Endodermal cell (in vitro differentiated cells): ENCODE data around the gene REV3L. TPM values are rescaled to one million over a fixed set of nuclear protein-coding genes. Genes with fewer than 3 reads are reported as not detected.

Source experiments
- DNase-seq: peaks from one replicate; pipeline ENCODE4 v3.0.0-alpha.2; 2017
- H3K27ac ChIP-seq: 2 replicates; pipeline ENCODE4 v1.5.1; 2013; ENCODE audit warnings: mild to moderate bottlenecking, low read depth, low read length, moderate library complexity
- H3K27me3 ChIP-seq: 2 replicates; pipeline ENCODE4 v1.6.1; 2013; ENCODE audit warnings: mild to moderate bottlenecking, low read length, moderate library complexity; ENCODE audit not compliant: insufficient read depth, control insufficient read depth, poor library complexity, severe bottlenecking
- H3K36me3 ChIP-seq: 2 replicates; pipeline ENCODE4 v1.7.0; 2013; ENCODE audit warnings: mild to moderate bottlenecking, low read length, moderate library complexity; ENCODE audit not compliant: control insufficient read depth, insufficient read depth
- H3K4me1 ChIP-seq: one replicate; pipeline ENCODE4 v1.7.0; 2013; ENCODE audit warnings: low read length; ENCODE audit not compliant: control insufficient read depth, insufficient read depth
- H3K4me3 ChIP-seq: 2 replicates; pipeline ENCODE4 v1.5.1; 2013; ENCODE audit warnings: mild to moderate bottlenecking, low read length, moderate library complexity
- H3K9ac ChIP-seq: 2 replicates; pipeline ENCODE4 v1.6.1; 2013; ENCODE audit warnings: mild to moderate bottlenecking, low read length, moderate library complexity; ENCODE audit not compliant: poor library complexity, severe bottlenecking; ENCODE audit errors: extremely low read depth
- H3K9me3 ChIP-seq: 2 replicates; pipeline ENCODE4 v1.6.1; 2013; ENCODE audit warnings: mild to moderate bottlenecking, low read length, moderate library complexity; ENCODE audit not compliant: control insufficient read depth
- H3K27ac Mint-ChIP-seq: 2 replicates; pipeline ENCODE4 v1.8.0; 2020; ENCODE audit warnings: mixed read lengths
- H3K27me3 Mint-ChIP-seq: 2 replicates; pipeline ENCODE4 v1.8.0; 2021; ENCODE audit warnings: mild to moderate bottlenecking, mixed read lengths; ENCODE audit not compliant: insufficient read depth
- H3K36me3 Mint-ChIP-seq: 2 replicates; pipeline ENCODE4 v1.8.0; 2020; ENCODE audit warnings: low read depth, mixed read lengths
- H3K4me1 Mint-ChIP-seq: 2 replicates; pipeline ENCODE4 v1.8.0; 2020; ENCODE audit warnings: mixed read lengths
- H3K4me3 Mint-ChIP-seq: 2 replicates; pipeline ENCODE4 v1.8.0; 2020; ENCODE audit warnings: mild to moderate bottlenecking, moderate library complexity, mixed read lengths
- H3K9me3 Mint-ChIP-seq: 2 replicates; pipeline ENCODE4 v1.8.0; 2020; ENCODE audit warnings: mild to moderate bottlenecking, mixed read lengths
- WGBS, 2 experiments: methylation state at CpG; one replicate each; pipeline versions ENCODE4 v1.1.5 to v1.1.7; 2013; ENCODE audit warnings: missing lambda C conversion rate in 2 of 2, mixed read lengths in 1 of 2; ENCODE audit not compliant: insufficient coverage in 1 of 2, insufficient read length in 1 of 2; 5-methylcytosine and 5-hydroxymethylcytosine counted together
- total RNA-seq, 2 donors: library from RNA; stranded (reverse); fragmentation: NEBNext Ultra II Directional in 1 of 2; extraction: Animal tissue kit (Norgen Biotek cat#: 25700) in 1 of 2; gene quantifications; 2 replicates in 1 of 2; 3 replicates in 1 of 2; pipeline ENCODE4 v1.2.1, GENCODE V29; 2021
- TF ChIP-seq, protein P1 (sequence below): fragments of 200-600 bp; sonication (generic); conservative IDR thresholded peaks from 2 replicates; pipeline ENCODE4 v1.5.0; 2021; ENCODE audit warnings: antibody characterized with exemption, mild to moderate bottlenecking

The REV3L gene
- total RNA-seq, 2 donors from 2014 or later = 19.2 to 28.1 TPM

DNA sequence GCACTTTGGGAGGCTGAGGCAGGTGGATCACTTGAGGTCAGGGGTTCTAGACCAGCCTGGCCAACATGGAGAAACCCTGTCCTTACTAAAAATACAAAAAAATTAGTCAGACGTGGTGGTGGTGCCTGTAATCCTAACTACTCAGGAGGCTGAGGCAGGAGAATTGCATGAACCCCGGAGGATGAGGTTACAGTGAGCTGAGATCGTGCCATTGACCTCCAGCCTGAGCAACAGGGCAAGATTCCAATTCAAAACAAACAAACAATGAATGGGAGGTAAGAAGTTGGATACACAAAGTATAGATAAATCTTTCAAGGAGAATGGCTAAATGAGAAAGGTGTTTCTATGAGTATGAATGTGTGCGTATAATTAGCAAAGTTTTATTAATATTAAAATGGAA, 75.3 kb downstream of the REV3L start:
- Mint-ChIP-seq H3K36me3 (peaks cover 37% of the 10 kb centered on the region), H3K4me1 (no peaks in the 10 kb centered on the region)

GRCh38 chr6:111406200-111406721, 76.8 kb downstream of the REV3L start:
- Histone ChIP-seq H3K27ac (no peak overlapping the region), H3K4me3 (no peak overlapping the region), H3K4me1 (no peaks in the 10 kb centered on the region), H3K9me3 (peaks cover 26% of the 10 kb centered on the region), H3K9ac (no peak overlapping the region), H3K27me3 (no peaks in the 10 kb centered on the region), H3K36me3 (peaks cover 48% of the 10 kb centered on the region)
- DNase-seq = no peak
- Mint-ChIP-seq H3K27me3 (no peaks in the 10 kb centered on the region), H3K27ac (no peak overlapping the region), H3K4me1 (no peaks in the 10 kb centered on the region), H3K4me3 (no peak overlapping the region), H3K36me3 (peaks cover 40% of the 10 kb centered on the region), H3K9me3 (peaks cover 5% of the 10 kb centered on the region)
- TF ChIP-seq, protein P1, sequence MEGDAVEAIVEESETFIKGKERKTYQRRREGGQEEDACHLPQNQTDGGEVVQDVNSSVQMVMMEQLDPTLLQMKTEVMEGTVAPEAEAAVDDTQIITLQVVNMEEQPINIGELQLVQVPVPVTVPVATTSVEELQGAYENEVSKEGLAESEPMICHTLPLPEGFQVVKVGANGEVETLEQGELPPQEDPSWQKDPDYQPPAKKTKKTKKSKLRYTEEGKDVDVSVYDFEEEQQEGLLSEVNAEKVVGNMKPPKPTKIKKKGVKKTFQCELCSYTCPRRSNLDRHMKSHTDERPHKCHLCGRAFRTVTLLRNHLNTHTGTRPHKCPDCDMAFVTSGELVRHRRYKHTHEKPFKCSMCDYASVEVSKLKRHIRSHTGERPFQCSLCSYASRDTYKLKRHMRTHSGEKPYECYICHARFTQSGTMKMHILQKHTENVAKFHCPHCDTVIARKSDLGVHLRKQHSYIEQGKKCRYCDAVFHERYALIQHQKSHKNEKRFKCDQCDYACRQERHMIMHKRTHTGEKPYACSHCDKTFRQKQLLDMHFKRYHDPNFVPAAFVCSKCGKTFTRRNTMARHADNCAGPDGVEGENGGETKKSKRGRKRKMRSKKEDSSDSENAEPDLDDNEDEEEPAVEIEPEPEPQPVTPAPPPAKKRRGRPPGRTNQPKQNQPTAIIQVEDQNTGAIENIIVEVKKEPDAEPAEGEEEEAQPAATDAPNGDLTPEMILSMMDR = no peak
- WGBS, 2 experiments = 92 to 97% methylated on average over 3 of the region's 3 CpGs

More for the DNA sequence above, 75.3 kb downstream of the REV3L start:
- Mint-ChIP-seq H3K4me3 (no peak overlapping the region), H3K27ac (no peak overlapping the region), H3K9me3 (peaks cover 5% of the 10 kb centered on the region), H3K27me3 (no peaks in the 10 kb centered on the region)
- H3K9me3 ChIP-seq = peaks cover 26% of the 10 kb centered on the region
- no peak for DNase-seq
- H3K36me3 ChIP-seq = peaks cover 57% of the 10 kb centered on the region
- H3K4me1 ChIP-seq = no peaks in the 10 kb centered on the region
- no peak overlapping the region for H3K4me3 ChIP-seq
- H3K27me3 ChIP-seq = no peaks in the 10 kb centered on the region
- TF ChIP-seq, protein P1 = no peak
- no peak overlapping the region for H3K9ac ChIP-seq
- H3K27ac ChIP-seq = no peak overlapping the region
- WGBS, 2 experiments = 95 to 100% methylated on average over 2 to 4 of the region's 4 CpGs

GRCh38 chr6:111403388-111403787, 79.6 kb downstream of the REV3L start:
- H3K4me3 Mint-ChIP-seq = no peak overlapping the region
- Histone ChIP-seq H3K9ac (no peak overlapping the region), H3K9me3 (peaks cover 26% of the 10 kb centered on the region), H3K4me3 (no peak overlapping the region), H3K27me3 (no peaks in the 10 kb centered on the region), H3K4me1 (no peaks in the 10 kb centered on the region), H3K27ac (no peak overlapping the region), H3K36me3 (peaks cover 57% of the 10 kb centered on the region)
- 87 to 96% methylated on average over 3 of the region's 3 CpGs for WGBS, 2 experiments
- H3K27ac Mint-ChIP-seq = no peak overlapping the region
- DNase-seq = no peak
- TF ChIP-seq, protein P1 = no peak
- H3K27me3 Mint-ChIP-seq = no peaks in the 10 kb centered on the region
- H3K36me3 Mint-ChIP-seq = peaks cover 35% of the 10 kb centered on the region
- H3K9me3 Mint-ChIP-seq = peaks cover 5% of the 10 kb centered on the region
- H3K4me1 Mint-ChIP-seq = no peaks in the 10 kb centered on the region
